H1 (cell line): ENCODE measurements around the gene VAT1L. TPM values are rescaled to one million over a fixed set of nuclear protein-coding genes. Genes with fewer than 3 reads are reported as not detected.

ENCODE experiments used
- CTCF ChIA-PET: fragments of 300-600 bp; sonication (Branson Sonifier 250); formaldehyde crosslinking; loops from one replicate; lab custom pipeline; 2021; ENCODE audit not compliant: partially characterized antibody; lab: Charles Lee
- POLR2A ChIA-PET: fragments of 300-600 bp; sonication (Branson Sonifier 250); formaldehyde crosslinking; loops from one replicate; lab custom pipeline; 2021; ENCODE audit warnings: inconsistent platforms; ENCODE audit not compliant: partially characterized antibody; lab: Charles Lee
- DNase-seq, 2 experiments: peaks; one replicate each; pipeline versions ENCODE4 v3.0.0 to v3.0.0-alpha.2; 2010 to 2022; ENCODE audit warnings: low spot score in 2 of 2, low read depth in 1 of 2, mixed read lengths in 1 of 2
- FAIRE-seq: peaks from 2 replicates; lab custom pipeline; 2011; peaks lifted over from hg19 to GRCh38; lab: Jason Lieb, UNC
- H2AFZ ChIP-seq: 2 replicates; pipeline ENCODE4 v1.8.1; 2012; ENCODE audit warnings: low read length, inconsistent platforms
- H2AK5ac ChIP-seq: 2 replicates; pipeline ENCODE4 v1.6.1; 2013; ENCODE audit warnings: low read depth, low read length
- H2BK120ac ChIP-seq: replicated peaks from 2 replicates; pipeline ENCODE3; 2013; ENCODE audit warnings: low read depth, low read length, inconsistent platforms
- H2BK12ac ChIP-seq: 2 replicates; pipeline ENCODE4 v1.6.1; 2013; ENCODE audit warnings: low read depth, low read length
- H2BK15ac ChIP-seq: 2 replicates; pipeline ENCODE4 v1.6.1; 2013; ENCODE audit warnings: low read length
- H2BK20ac ChIP-seq: 2 replicates; pipeline ENCODE4 v1.6.1; 2013; ENCODE audit warnings: low read length
- H2BK5ac ChIP-seq: 2 replicates; pipeline ENCODE4 v1.6.1; 2013; ENCODE audit warnings: low read depth, low read length
- H3K14ac ChIP-seq: 2 replicates; pipeline ENCODE4 v1.6.1; 2013; ENCODE audit warnings: inconsistent platforms; ENCODE audit not compliant: insufficient read length
- H3K18ac ChIP-seq: 2 replicates; pipeline ENCODE4 v1.6.1; 2013; ENCODE audit warnings: low read length; ENCODE audit errors: extremely low read depth
- H3K23ac ChIP-seq: 2 replicates; pipeline ENCODE4 v1.6.1; 2013; ENCODE audit warnings: inconsistent platforms; ENCODE audit not compliant: insufficient read length
- H3K23me2 ChIP-seq: 2 replicates; pipeline ENCODE4 v1.6.1; 2013; ENCODE audit warnings: low read depth, low read length
- H3K27ac ChIP-seq: 2 replicates; pipeline ENCODE4 v1.6.1; 2011; ENCODE audit warnings: low read depth, low read length, inconsistent platforms
- H3K27me3 ChIP-seq, 4 experiments: replicated peaks in 1 of 4; 1 replicate in 1 of 4; 2 replicates in 3 of 4; pipeline versions ENCODE4 v1.6.1 to v1.8.1; 2011 to 2013; ENCODE audit warnings: low read length in 3 of 4, mild to moderate bottlenecking in 3 of 4, inconsistent platforms in 2 of 4, mixed read lengths in 2 of 4, moderate library complexity in 1 of 4; ENCODE audit not compliant: control insufficient read depth in 3 of 4, insufficient read depth in 3 of 4; ENCODE audit errors: extremely low read depth in 1 of 4
- H3K36me3 ChIP-seq, 4 experiments: 2 replicates each; pipeline versions ENCODE4 v1.6.1 to v1.8.1; 2011 to 2013; ENCODE audit warnings: mild to moderate bottlenecking in 4 of 4, low read length in 3 of 4, moderate library complexity in 2 of 4, control low read depth in 1 of 4, inconsistent platforms in 1 of 4; ENCODE audit not compliant: insufficient read depth in 4 of 4, control insufficient read depth in 2 of 4
- H3K4ac ChIP-seq: replicated peaks from 2 replicates; pipeline ENCODE3; 2013; ENCODE audit warnings: low read length, low read depth, mixed read lengths, inconsistent platforms; ENCODE audit not compliant: insufficient read length
- H3K4me1 ChIP-seq, 4 experiments: replicated peaks in 1 of 4; 1 replicate in 1 of 4; 2 replicates in 3 of 4; pipeline versions ENCODE4 v1.6.1 to v1.8.1; 2011 to 2013; ENCODE audit warnings: low read length in 3 of 4, inconsistent platforms in 2 of 4, mixed read lengths in 1 of 4; ENCODE audit not compliant: insufficient read depth in 4 of 4, control insufficient read depth in 3 of 4
- H3K4me2 ChIP-seq, 2 experiments: 2 replicates each; pipeline versions ENCODE4 v1.6.1 to v1.8.1; 2011 to 2013; ENCODE audit warnings: low read depth in 2 of 2, low read length in 2 of 2, control low read depth in 1 of 2, inconsistent platforms in 1 of 2, mild to moderate bottlenecking in 1 of 2; ENCODE audit not compliant: insufficient read depth in 1 of 2
- H3K4me3 ChIP-seq, 4 experiments: fragments of 200-600, 300-600 bp in 1 of 4; sonication (generic), shearing (Covaris generic), sonication (Bioruptor Twin) in 1 of 4; 2 replicates each; pipeline versions ENCODE4 v1.5.1 to v1.8.1; 2011 to 2016; ENCODE audit warnings: low read length in 4 of 4, low read depth in 3 of 4, control low read depth in 2 of 4, inconsistent platforms in 2 of 4, mild to moderate bottlenecking in 2 of 4, mixed read lengths in 1 of 4, moderate library complexity in 1 of 4; ENCODE audit not compliant: insufficient read depth in 2 of 4; ENCODE audit errors: extremely low read depth in 1 of 4
- H3K56ac ChIP-seq: replicated peaks from 2 replicates; pipeline ENCODE3; 2013; ENCODE audit warnings: low read depth, mild to moderate bottlenecking, mixed read lengths, low read length, inconsistent platforms; ENCODE audit not compliant: insufficient read length
- H3K79me1 ChIP-seq: 2 replicates; pipeline ENCODE4 v1.6.1; 2013; ENCODE audit warnings: low read depth, low read length, control low read depth
- H3K79me2 ChIP-seq, 2 experiments: 2 replicates each; pipeline versions ENCODE4 v1.6.1 to v1.8.1; 2012 to 2013; ENCODE audit warnings: low read length in 2 of 2, mild to moderate bottlenecking in 2 of 2, inconsistent platforms in 1 of 2; ENCODE audit not compliant: insufficient read depth in 2 of 2, control insufficient read depth in 1 of 2
- H3K9ac ChIP-seq, 4 experiments: replicated peaks in 1 of 4; 1 replicate in 1 of 4; 2 replicates in 3 of 4; pipeline versions ENCODE4 v1.6.1 to v1.8.1; 2011 to 2013; ENCODE audit warnings: low read depth in 3 of 4, low read length in 3 of 4, control low read depth in 2 of 4, mild to moderate bottlenecking in 2 of 4, moderate library complexity in 2 of 4, inconsistent platforms in 1 of 4; ENCODE audit errors: extremely low read depth in 1 of 4
- H3K9me3 ChIP-seq, 2 experiments: 2 replicates each; pipeline versions ENCODE4 v1.6.1 to v1.8.1; 2012 to 2013; ENCODE audit warnings: mild to moderate bottlenecking in 2 of 2, moderate library complexity in 2 of 2, control low read depth in 1 of 2, inconsistent platforms in 1 of 2, low read depth in 1 of 2, low read length in 1 of 2, mixed read lengths in 1 of 2; ENCODE audit not compliant: insufficient read depth in 2 of 2
- H4K20me1 ChIP-seq, 2 experiments: replicated peaks in 1 of 2; 2 replicates each; pipeline versions ENCODE3 to v1.8.1; 2011 to 2013; ENCODE audit warnings: inconsistent platforms in 2 of 2, low read length in 2 of 2, mild to moderate bottlenecking in 1 of 2; ENCODE audit not compliant: insufficient read depth in 2 of 2, control insufficient read depth in 1 of 2
- H4K5ac ChIP-seq: 2 replicates; pipeline ENCODE4 v1.6.1; 2013; ENCODE audit warnings: low read length, low read depth, mixed read lengths, inconsistent platforms; ENCODE audit not compliant: insufficient read length
- H4K8ac ChIP-seq: 2 replicates; pipeline ENCODE4 v1.8.0; 2013; ENCODE audit warnings: mild to moderate bottlenecking, moderate library complexity, low read length, inconsistent platforms; ENCODE audit not compliant: insufficient read depth; ENCODE audit errors: extremely low read depth
- H4K91ac ChIP-seq: replicated peaks from 2 replicates; pipeline ENCODE3; 2013; ENCODE audit warnings: low read length, mixed read lengths, inconsistent platforms; ENCODE audit not compliant: insufficient read length
- EP300 ChIP-seq, 2 experiments: IDR thresholded peaks; 1 replicate in 1 of 2; 2 replicates in 1 of 2; pipeline ENCODE4 v1.6.1; 2011 to 2012; ENCODE audit warnings: low read depth in 2 of 2, low read length in 2 of 2, mild to moderate bottlenecking in 2 of 2, borderline replicate concordance in 1 of 2, inconsistent platforms in 1 of 2, moderate library complexity in 1 of 2
- JUND ChIP-seq: IDR thresholded peaks from 2 replicates; pipeline ENCODE4 v1.6.1; 2011; ENCODE audit warnings: mild to moderate bottlenecking, improper control_type of control experiment, low read length
- POLR2AphosphoS5 ChIP-seq: IDR thresholded peaks from 2 replicates; pipeline ENCODE4 v1.6.1; 2011; ENCODE audit warnings: low read depth, low read length
- POU5F1 ChIP-seq: IDR thresholded peaks from 2 replicates; pipeline ENCODE4 v1.6.1; 2011; ENCODE audit warnings: low read depth, mild to moderate bottlenecking, low read length, moderate library complexity
- SIX5 ChIP-seq: IDR thresholded peaks from 2 replicates; pipeline ENCODE4 v1.6.1; 2011; ENCODE audit warnings: mild to moderate bottlenecking, low read depth, low read length
- WGBS, 2 experiments: shearing (Covaris generic) in 1 of 2; methylation state at CpG; one replicate each; pipeline versions ENCODE4 v1.1.6 to v1.1.7; 2013 to 2015; ENCODE audit warnings: low lambda C conversion rate in 2 of 2, mixed read lengths in 2 of 2, inconsistent platforms in 1 of 2, low coverage in 1 of 2, missing lambda C conversion rate in 1 of 2; ENCODE audit not compliant: insufficient replicate concordance in 2 of 2, insufficient coverage in 1 of 2, insufficient read length in 1 of 2; ENCODE audit errors: extremely low coverage in 1 of 2, missing lambda C conversion rate in 1 of 2; 5-methylcytosine and 5-hydroxymethylcytosine counted together
- polyA plus RNA-seq, 7 experiments: library from polyadenylated mRNA; depleted of rRNA in 3 of 7; stranded (reverse) in 5 of 7; unstranded in 2 of 7; fragments of >200 nt in 5 of 7; fragments of 200-250 nt in 2 of 7; gene quantifications; 1 replicate in 5 of 7; 2 replicates in 1 of 7; 4 replicates in 1 of 7; pipeline versions ENCODE4 v1.2.1 to v1.2.3, GENCODE V29; 2011 to 2013; ENCODE audit warnings: missing spikeins in 2 of 7, mixed read lengths in 2 of 7
- total RNA-seq: library from RNA; stranded (reverse); fragmentation: NEBNext Ultra II Directional; extraction: Animal tissue kit (Norgen Biotek cat#: 25700); gene quantifications from 2 replicates; pipeline ENCODE4 v1.2.1, GENCODE V29; 2021

VAT1L gene
- total and polyA plus RNA-seq, 2 of the 8 experiments (the other 6 are each of a cell fraction or from before 2014, with no cell fraction given): 46.3 to 48.2 TPM

DNA sequence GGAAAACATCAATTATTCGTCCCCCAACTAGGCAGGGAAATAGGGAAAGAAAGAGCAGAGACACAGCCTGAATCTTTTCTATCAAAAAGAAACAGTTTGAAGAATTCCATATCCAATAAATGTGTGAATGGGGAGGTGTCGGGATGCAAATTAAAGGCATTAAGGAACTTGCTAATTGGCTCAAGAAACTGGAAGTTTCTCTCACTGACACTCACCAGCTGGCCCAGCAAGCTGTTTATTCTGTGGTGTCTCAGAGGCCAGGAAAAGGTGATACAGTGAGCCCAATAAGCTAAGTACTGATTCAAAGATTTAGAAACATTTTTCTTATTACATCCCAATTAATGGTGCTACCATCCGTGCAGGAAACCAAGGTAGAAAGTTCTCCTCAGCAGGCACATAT, 129.6 kb downstream of the VAT1L start:
- Histone ChIP-seq H4K91ac (no peak overlapping the region), H3K4me1 (peaks cover 3 to 25% (median 11%) of the 10 kb centered on the region in 4 experiments; a peak in 4 of 7 replicates)
- FAIRE-seq: no peak

More for the DNA sequence above, 129.6 kb downstream of the VAT1L start:
- Histone ChIP-seq H4K8ac (no peak overlapping the region), H3K79me1 (no peaks in the 10 kb centered on the region), H2BK15ac (no peak overlapping the region), H3K14ac (no peak overlapping the region), H3K18ac (no peak overlapping the region), H3K27me3 (no peaks in the 10 kb centered on the region), H2AK5ac (no peak overlapping the region), H3K9me3 (no peaks in the 10 kb centered on the region), H3K9ac (no peak overlapping the region), H3K4me2 (no peak overlapping the region), H3K4ac (no peak overlapping the region), H2BK5ac (no peak overlapping the region), H3K4me3 (no peak overlapping the region), H3K23ac (no peak overlapping the region), H4K20me1 (no peaks in the 10 kb centered on the region), H3K36me3 (no peaks in the 10 kb centered on the region), H3K23me2 (no peaks in the 10 kb centered on the region), H2BK12ac (no peak overlapping the region), H4K5ac (no peak overlapping the region), H3K79me2 (no peaks in the 10 kb centered on the region), H3K56ac (no peak overlapping the region), H2BK20ac (no peak overlapping the region), H2BK120ac (no peak overlapping the region), H2AFZ (no peak overlapping the region), H3K27ac (no peak overlapping the region)
- CTCF ChIA-PET: interaction anchor here (0.8 to 2.1 kb wide), 3 partner anchors 26 to 56 kb away, joined by 3 to 4 read pairs (median 3); no protein-coding TSS in a partner anchor
- TF ChIP-seq POU5F1 (no peak), EP300 (IDR thresholded peaks at IDR 0.05; ENCODE audit: borderline replicate concordance in 1 of 2, low read depth in 2 of 2, low read length in 2 of 2) (no peak), JUND (no peak), POLR2AphosphoS5 (no peak), SIX5 (no peak)
- DNase-seq: no peak
- 85% methylated on average over 3 of the region's 3 CpGs; no CpG with 5 or more reads in 1 of the 2 experiments for WGBS, 2 experiments
- POLR2A ChIA-PET: no interaction called here
